NCI-H2227 (cell line): Measurements from ENCODE around the gene FAM120AOS.

Experiments
- DNase-seq: peaks from one replicate; lab custom pipeline; 2025; ENCODE audit not compliant: unreplicated experiment; lab: John Stamatoyannopoulos, UW

Gene FAM120AOS

DNA sequence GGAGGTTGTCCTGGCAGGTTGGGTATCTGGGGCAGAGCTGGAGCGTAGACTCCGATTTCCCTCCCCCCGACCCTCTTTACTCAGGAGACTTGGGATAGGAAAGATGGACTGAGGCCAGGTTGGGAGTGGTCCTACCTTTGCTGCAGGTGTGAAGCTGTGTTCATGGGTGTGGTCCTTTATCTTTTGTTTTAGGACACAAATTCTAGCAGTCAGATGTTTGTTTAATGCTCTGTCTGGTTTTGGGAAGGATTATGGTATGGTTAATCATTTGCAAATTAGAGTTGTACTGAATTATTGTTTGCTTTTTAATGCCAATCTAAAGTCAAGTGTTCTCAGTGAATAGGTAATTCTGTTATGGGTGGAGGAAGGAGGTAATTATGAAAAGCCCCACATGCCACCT, 14.1 kb upstream of the FAM120AOS start:
- no peak for DNase-seq

- no peak for DNase-seq
Observed at GRCh38 chr9:93467062-93467416, 13.7 kb upstream of the FAM120AOS start.

GRCh38 chr9:93466416-93467061, 13.2 kb upstream of the FAM120AOS start:
- no peak for DNase-seq

GRCh38 chr9:93465855-93466254, 12.5 kb upstream of the FAM120AOS start:
- no peak for DNase-seq

DNA sequence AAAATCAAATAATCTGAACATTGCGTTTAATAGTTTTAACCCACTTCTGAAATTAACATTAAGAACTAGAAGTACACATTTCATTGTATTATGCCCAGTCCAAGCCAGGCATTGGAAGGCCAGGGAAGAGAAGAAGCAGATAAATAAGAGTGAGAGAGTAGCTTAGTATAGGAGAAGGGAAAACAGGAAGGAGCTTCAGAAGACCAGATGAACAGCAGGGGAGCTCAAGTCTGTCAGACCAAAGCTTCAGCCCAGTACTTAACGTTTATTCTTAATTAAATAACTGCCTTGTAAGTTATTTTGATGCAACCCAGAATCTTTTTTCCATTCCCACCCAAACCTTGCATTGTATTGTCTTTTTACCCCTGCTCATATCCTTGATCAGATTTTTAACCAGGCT, 11.5 kb upstream of the FAM120AOS start:
- DNase-seq: no peak

- DNase-seq: no peak
Observed at GRCh38 chr9:93464395-93464794, 11.0 kb upstream of the FAM120AOS start.

GRCh38 chr9:93463638-93464248, 10.4 kb upstream of the FAM120AOS start:
- DNase-seq: no peak

- no peak for DNase-seq
Observed at GRCh38 chr9:93461821-93462220, 8.4 kb upstream of the FAM120AOS start.

- DNase-seq: no peak
Observed at GRCh38 chr9:93461414-93461743, 8.0 kb upstream of the FAM120AOS start.

- no peak for DNase-seq
Observed at GRCh38 chr9:93460689-93461413, 7.5 kb upstream of the FAM120AOS start.

DNA sequence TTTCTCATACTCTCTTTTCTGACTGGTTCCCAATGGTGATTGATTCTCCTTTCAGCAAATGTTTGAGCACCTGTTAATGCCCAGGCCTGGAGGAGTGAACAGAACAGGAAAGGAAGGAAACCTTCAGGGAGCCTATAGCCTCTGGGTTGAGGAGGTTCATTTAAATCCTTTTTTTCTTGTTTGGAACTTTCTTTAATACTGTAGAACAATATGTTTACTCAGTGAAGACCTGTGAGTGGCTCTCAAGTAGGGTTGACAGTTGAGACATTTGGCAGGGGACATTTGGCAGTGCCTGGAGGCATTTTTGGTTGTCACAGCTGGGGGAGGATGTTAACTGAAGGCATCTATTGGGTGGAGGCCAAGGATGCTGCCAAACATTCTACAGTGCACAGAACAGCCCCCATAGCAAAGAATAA, 6.1 kb upstream of the FAM120AOS start:
- DNase-seq: no peak

GRCh38 chr9:93458712-93459111, 5.3 kb upstream of the FAM120AOS start:
- DNase-seq: no peak

- no peak for DNase-seq
Observed at GRCh38 chr9:93457006-93457405, 3.6 kb upstream of the FAM120AOS start.

GRCh38 chr9:93456504-93456903, 3.1 kb upstream of the FAM120AOS start:
- no peak for DNase-seq

GRCh38 chr9:93456022-93456421, 2.6 kb upstream of the FAM120AOS start:
- no peak for DNase-seq

DNA sequence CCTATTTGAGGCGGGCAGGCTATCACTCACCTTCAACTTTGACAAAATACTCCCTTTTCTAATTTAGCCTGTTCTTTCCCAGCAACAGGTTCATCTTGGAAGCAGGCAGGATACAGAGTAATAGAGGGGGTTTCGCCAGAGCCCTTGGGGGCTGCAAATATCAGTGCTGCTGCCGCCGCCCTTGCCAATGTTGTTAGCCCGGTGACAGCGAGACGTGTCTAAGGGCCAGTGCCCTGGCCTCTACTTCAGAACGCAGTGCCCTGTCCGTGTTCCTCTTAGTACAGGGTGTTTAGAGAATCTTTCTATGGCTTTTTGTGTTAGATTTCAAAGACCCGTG, 703 bp downstream of the FAM120AOS start:
- no peak for DNase-seq

GRCh38 chr9:93451849-93452709, 1.3 kb downstream of the FAM120AOS start:
- DNase-seq: peak; percentile 34

- peak; percentile 83 for DNase-seq
Observed at GRCh38 chr9:93450945-93451815, 2.2 kb downstream of the FAM120AOS start, which contains the start of gene FAM120A. Gene FAM120A (plus strand): TSS chr9:93451685. CDS start chr9:93451916, 231 bp downstream.

- DNase-seq: no peak
Observed at GRCh38 chr9:93447655-93448054, 5.7 kb downstream of the FAM120AOS start.

DNA sequence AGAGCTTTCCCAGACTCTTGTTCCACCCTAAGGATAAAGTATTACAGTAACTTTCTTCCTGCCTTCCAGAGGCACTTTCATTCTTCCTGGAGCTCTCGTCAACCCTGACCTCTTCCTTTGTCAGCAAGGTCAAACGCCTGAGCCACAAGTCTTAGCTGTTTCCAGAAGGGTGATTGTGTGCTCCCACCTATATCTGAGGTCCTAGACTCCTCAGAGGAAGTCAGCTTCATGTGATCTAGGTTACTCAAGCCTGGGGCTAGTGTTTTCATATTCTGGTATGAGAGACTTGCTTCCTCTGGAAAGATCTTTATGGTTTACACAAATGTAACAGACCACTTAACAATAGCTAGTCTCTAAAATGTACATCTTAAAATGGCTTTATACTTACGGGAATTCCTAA, 7.3 kb downstream of the FAM120AOS start:
- no peak for DNase-seq
